ENCODE measurements around the gene MYOF. TPM values are rescaled to one million over a fixed set of nuclear protein-coding genes. Genes with fewer than 3 reads are reported as not detected.
"Not testable (repeated sequence)": the region's sequence is repeated elsewhere in the genome, so short reads cannot be mapped to it uniquely, and the experiment has no call there.

Gene MYOF
- total and polyA plus RNA-seq, 2 of the 8 experiments (the other 6 are each of a cell fraction or from before 2014, with no cell fraction given): 0.98 to 2.3 TPM

GRCh38 chr10:93314656-93315055 is 167.5 kb downstream of the MYOF start:
- H3K18ac ChIP-seq (ENCODE audit: extremely low read depth, low read length); H2BK12ac ChIP-seq (ENCODE audit: low read depth, low read length); H2BK5ac ChIP-seq (ENCODE audit: low read depth, low read length); H3K27me3 ChIP-seq (replicated peaks in 1 of 4; ENCODE audit: control insufficient read depth in 3 of 4, extremely low read depth in 1 of 4, insufficient read depth in 3 of 4, low read length in 3 of 4); FAIRE-seq; H2BK20ac ChIP-seq (ENCODE audit: low read length); H3K27ac ChIP-seq (ENCODE audit: low read depth, low read length); H3K56ac ChIP-seq (replicated peaks; ENCODE audit: insufficient read length, low read depth, low read length); H3K79me2 ChIP-seq (ENCODE audit: control insufficient read depth in 1 of 2, insufficient read depth in 2 of 2, low read length in 2 of 2); H3K9ac ChIP-seq (replicated peaks in 1 of 4; ENCODE audit: extremely low read depth in 1 of 4, low read depth in 3 of 4, low read length in 3 of 4); H4K5ac ChIP-seq (ENCODE audit: insufficient read length, low read depth, low read length); H4K91ac ChIP-seq (replicated peaks; ENCODE audit: insufficient read length, low read length); H4K20me1 ChIP-seq (replicated peaks in 1 of 2; ENCODE audit: control insufficient read depth in 1 of 2, insufficient read depth in 2 of 2, low read length in 2 of 2); H3K4me3 ChIP-seq (ENCODE audit: extremely low read depth in 1 of 4, insufficient read depth in 2 of 4, low read depth in 3 of 4, low read length in 4 of 4); H2BK120ac ChIP-seq (replicated peaks; ENCODE audit: low read depth, low read length); H2AFZ ChIP-seq (ENCODE audit: low read length); H3K4me1 ChIP-seq (replicated peaks in 1 of 4; ENCODE audit: control insufficient read depth in 3 of 4, insufficient read depth in 4 of 4, low read length in 3 of 4); H3K14ac ChIP-seq (ENCODE audit: insufficient read length); H3K9me3 ChIP-seq (ENCODE audit: insufficient read depth in 2 of 2, low read depth in 1 of 2, low read length in 1 of 2); POLR2A ChIA-PET (ENCODE audit: partially characterized antibody); H3K4me2 ChIP-seq (ENCODE audit: insufficient read depth in 1 of 2, low read depth in 2 of 2, low read length in 2 of 2); H3K23me2 ChIP-seq (ENCODE audit: low read depth, low read length); DNase-seq (ENCODE audit: low read depth in 1 of 2, low spot score in 2 of 2); H2AK5ac ChIP-seq (ENCODE audit: low read depth, low read length); H3K23ac ChIP-seq (ENCODE audit: insufficient read length); H3K4ac ChIP-seq (replicated peaks; ENCODE audit: insufficient read length, low read depth, low read length); H2BK15ac ChIP-seq (ENCODE audit: low read length); H4K8ac ChIP-seq (ENCODE audit: extremely low read depth, insufficient read depth, low read length); H3K79me1 ChIP-seq (ENCODE audit: low read depth, low read length); H3K36me3 ChIP-seq (ENCODE audit: control insufficient read depth in 2 of 4, insufficient read depth in 4 of 4, low read length in 3 of 4): not testable (repeated sequence)
- 92% methylated on average over 3 of the region's 3 CpGs; no CpG with 5 or more reads in 1 of the 2 experiments for WGBS, 2 experiments (ENCODE audit: extremely low coverage in 1 of 2, insufficient coverage in 1 of 2, insufficient read length in 1 of 2, insufficient replicate concordance in 2 of 2, low coverage in 1 of 2, low lambda C conversion rate in 2 of 2, missing lambda C conversion rate in 1 of 2)
- CTCF ChIA-PET (ENCODE audit: partially characterized antibody): interaction anchor here (0.6 to 1.6 kb wide), 3 partner anchors 7 to 326 kb away, joined by 3 to 5 read pairs (median 3); no protein-coding TSS in a partner anchor
